ENCODE data around the gene CDK5RAP1.
A peak's percentile ranks its signal among the peaks of the same experiment; 100 is the strongest.
"Not testable (repeated sequence)": the region's sequence is repeated elsewhere in the genome, so short reads cannot be mapped to it uniquely, and the experiment has no call there.

Gene CDK5RAP1, protein sequence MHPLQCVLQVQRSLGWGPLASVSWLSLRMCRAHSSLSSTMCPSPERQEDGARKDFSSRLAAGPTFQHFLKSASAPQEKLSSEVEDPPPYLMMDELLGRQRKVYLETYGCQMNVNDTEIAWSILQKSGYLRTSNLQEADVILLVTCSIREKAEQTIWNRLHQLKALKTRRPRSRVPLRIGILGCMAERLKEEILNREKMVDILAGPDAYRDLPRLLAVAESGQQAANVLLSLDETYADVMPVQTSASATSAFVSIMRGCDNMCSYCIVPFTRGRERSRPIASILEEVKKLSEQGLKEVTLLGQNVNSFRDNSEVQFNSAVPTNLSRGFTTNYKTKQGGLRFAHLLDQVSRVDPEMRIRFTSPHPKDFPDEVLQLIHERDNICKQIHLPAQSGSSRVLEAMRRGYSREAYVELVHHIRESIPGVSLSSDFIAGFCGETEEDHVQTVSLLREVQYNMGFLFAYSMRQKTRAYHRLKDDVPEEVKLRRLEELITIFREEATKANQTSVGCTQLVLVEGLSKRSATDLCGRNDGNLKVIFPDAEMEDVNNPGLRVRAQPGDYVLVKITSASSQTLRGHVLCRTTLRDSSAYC

GRCh38 chr20:33401184-33401920 lies at the start of gene CDK5RAP1:
CDK5RAP1 (minus strand) TSS chr20:33401519; CDS start chr20:33397064, 4,455 bp downstream.
- DNase-seq: peak; percentile 80

DNA sequence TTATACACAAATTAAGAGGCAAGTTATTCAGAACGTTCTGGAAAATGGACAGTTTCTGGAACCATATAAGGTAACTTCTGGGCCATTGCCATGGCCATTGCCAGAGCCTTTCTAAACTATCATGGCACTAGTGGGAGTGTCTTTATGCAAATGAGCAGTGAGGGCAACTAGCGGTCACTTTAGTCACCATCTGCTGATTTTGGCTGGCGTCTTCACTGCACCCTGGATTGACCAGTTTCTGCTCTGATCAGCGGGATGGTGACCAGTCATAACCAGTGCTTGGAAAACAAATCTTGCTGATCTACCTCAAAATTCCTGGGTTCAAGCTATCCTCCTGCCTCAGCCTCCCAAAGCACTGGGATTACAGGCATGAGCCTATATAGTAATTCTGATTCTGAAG lies 49.5 kb upstream of the CDK5RAP1 start:
- DNase-seq: no peak

GRCh38 chr20:33445881-33446625 lies 44.7 kb upstream of the CDK5RAP1 start:
- DNase-seq: no peak

GRCh38 chr20:33444797-33445560 lies 43.7 kb upstream of the CDK5RAP1 start:
- no peak for DNase-seq

- DNase-seq: peak; percentile 89
Measured at GRCh38 chr20:33443512-33444239, 42.4 kb upstream of the CDK5RAP1 start, which contains the start of gene SNTA1. SNTA1 (minus strand) TSS chr20:33443763; CDS start chr20:33443620, 143 bp downstream.

- no peak for DNase-seq
Measured at GRCh38 chr20:33443006-33443511, 41.7 kb upstream of the CDK5RAP1 start.

DNA sequence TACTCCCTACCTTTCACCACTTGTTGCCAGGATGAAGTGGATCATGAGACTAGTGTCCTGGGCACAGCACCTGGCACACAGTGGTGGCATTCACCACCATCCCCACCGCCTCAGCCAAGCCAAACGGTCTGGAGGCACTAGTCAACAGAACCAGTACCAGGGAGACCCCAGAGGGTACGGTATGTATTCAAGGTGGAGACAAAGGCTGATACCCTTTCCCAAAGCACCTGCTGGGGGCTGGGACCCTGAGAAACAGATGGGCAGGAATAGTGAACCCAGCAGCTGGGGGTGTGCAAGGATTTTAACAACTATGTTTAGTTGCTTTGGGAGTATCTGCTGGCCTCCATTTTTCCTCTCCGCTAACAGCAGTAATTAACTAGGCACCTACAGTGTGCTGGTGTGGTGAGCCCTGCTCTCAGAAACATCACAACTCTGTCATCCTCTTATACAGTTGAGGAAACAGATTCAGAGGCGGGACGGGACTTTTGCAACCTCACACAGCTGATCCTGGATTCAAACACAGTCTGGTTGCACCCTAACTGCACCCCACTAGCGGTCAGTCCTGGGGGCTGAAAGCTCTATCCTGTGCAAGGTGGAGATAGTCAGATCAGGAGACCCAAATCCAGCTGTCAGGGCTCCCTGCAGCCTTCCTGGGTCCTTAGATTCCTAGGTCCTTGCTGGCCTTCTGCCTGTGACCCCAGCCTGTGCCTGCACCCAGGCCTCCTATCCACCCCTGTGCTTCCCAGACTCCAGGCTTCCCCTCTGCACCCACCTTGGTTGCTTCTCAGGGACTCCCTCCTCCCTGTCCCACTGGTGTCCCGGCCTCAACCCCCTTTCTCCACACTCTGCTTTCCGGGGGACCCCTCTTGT lies 41.1 kb upstream of the CDK5RAP1 start:
- no peak for DNase-seq

- DNase-seq: no peak
Measured at GRCh38 chr20:33441142-33441955, 40.0 kb upstream of the CDK5RAP1 start.

- DNase-seq: not testable (repeated sequence)
Measured at GRCh38 chr20:33440562-33440961, 39.2 kb upstream of the CDK5RAP1 start.

- DNase-seq: no peak
Measured at GRCh38 chr20:33438481-33438880, 37.2 kb upstream of the CDK5RAP1 start.

- DNase-seq: no peak
Measured at GRCh38 chr20:33437141-33437911, 36.0 kb upstream of the CDK5RAP1 start.

DNA sequence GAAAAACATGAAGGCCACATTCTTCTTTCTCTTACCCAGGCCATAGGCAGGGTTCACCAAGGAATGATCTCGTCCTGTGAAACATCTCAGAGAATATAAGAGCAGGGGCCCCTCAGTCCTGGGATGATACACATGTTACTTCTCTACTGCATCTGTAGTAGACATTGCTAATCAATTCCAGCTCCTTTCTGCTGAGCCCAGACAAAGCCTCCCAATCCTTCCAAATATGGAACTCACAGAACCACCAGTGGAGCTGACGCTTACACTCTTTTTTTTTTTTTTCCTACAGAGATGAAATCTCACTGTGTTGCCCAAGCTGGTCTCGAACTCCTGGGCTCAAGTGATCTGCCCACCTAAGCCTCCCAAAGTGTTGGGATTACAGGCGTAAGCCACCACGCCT lies 33.1 kb upstream of the CDK5RAP1 start:
- DNase-seq: no peak

- DNase-seq: no peak
Measured at GRCh38 chr20:33433465-33434234, 32.3 kb upstream of the CDK5RAP1 start.

DNA sequence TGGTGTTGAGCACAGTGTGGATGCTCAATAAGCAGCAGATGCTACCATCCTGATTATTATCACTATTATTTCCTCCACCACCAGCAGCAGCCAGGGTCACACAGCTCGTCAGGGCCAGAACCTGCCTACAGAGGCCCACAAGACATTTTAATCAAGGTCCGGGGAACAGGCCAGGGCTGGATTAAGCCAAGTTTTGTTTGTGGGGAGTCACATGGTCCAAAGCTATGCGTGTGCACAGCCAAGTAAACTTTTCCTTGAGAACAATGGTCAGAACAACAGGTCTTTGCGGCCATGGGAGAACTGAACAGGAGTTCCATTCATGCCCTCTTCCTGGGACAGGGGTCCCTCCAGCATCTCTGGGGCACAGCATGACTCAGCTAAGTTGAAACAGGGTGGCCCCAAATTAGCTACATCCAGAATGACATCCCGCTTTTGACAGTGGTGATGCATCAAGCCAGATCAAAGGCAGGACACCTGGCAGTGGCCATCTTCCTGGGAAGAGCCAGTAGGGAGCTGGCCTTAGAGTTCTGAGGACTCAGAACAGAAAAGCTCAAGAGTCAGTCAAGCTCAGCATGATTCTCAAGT lies 30.6 kb upstream of the CDK5RAP1 start:
- no peak for DNase-seq

DNA sequence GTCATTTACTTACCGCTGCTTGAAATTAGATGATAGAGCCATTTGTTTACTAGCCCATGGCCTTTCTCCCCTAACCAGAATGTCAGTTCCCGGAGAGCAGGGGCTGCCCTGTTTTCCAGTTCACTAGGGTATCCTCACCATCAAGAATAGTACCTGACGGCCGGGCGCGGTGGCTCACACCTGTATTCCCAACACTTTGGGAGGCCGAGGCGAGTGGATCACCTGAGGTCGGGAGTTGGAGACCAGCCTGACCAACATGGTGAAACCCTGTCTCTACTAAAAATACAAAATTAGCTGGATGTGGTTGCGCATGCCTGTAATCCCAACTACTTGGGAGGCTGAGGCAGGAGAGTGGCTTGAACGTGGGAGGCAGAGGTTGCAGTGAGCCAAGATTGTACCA lies 22.6 kb upstream of the CDK5RAP1 start:
- not testable (repeated sequence) for DNase-seq

- no peak for DNase-seq
Measured at GRCh38 chr20:33423141-33423834, 22.0 kb upstream of the CDK5RAP1 start.
